ENCODE data around the gene KIRREL3. TPM values are rescaled to one million over a fixed set of nuclear protein-coding genes. Genes with fewer than 3 reads are reported as not detected.

KIRREL3 gene
- polyA plus RNA-seq, 1 donor: 2.1 TPM

DNA sequence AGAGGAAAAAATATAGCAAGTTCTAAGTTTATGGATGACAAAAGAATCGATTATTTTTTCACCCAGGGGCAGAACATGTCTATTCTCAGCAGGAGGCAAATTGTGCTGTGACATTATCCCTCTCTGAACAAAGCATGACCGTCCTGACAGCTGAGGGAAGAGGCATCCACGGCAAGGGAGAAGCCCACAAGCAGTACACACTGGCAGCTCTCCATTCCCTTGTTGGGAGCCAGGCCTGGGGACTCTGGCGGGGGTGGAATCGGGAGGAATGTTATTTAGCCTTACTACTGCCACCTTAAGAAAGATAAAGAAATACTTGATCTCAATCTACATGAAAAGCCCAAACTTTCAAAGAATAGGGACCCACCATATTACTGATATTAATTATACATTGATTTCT, 3.4 kb downstream of the KIRREL3 start:
- DNase-seq: no peak

DNA sequence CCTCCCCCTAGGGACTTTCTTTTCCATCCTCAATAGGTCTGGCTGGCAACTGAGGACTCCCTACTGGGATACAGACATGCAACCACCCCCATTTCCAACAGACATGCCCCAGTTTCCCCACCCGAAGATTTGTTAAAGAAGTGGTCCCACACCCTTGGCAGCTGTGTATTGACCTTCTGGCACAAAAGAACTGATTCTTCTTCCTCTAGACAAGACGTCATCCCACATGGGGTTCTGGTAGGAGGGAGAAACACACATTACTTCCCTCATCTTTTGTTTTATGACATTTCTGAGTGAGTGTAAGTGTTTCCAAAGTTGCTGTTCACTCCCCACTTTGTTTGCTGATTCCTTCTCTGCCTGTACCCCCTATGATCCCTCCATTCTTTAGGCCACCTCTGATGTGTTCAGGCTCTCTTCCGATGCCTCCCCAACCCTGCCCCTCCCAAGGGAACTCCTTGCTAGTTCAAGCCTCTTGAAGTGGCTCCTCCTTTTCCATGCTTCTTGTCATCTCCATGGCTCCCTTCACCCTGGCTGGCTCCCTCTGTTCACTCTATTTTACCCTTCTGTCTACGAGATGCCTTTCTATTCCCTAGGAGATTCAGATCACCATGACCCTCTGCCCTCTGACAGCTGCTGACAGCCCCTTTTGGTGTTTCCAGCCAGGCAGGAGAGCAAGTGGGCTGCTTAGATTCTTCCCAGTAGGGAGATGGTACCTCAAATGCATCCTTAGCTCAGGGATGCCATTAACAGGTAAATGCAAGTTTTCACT, 4.3 kb downstream of the KIRREL3 start:
- no peak for DNase-seq

- no peak for DNase-seq
Observed at GRCh38 chr11:126993599-126993998, 7.0 kb downstream of the KIRREL3 start.

DNA sequence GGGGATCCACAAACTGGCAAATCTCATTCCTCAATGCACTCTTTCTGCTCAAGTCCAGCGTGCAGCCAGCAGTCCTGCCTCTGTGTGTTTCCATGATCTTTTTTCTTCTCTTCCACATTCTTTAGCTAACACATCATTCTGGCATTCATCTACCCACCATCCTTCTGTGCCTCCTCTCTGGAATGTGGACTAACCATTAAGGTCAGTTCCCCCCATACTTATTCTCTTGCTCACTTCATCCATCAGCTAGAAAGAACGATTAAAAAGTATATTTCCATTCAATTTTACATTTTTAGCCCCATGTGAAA, 7.8 kb downstream of the KIRREL3 start:
- DNase-seq: no peak

DNA sequence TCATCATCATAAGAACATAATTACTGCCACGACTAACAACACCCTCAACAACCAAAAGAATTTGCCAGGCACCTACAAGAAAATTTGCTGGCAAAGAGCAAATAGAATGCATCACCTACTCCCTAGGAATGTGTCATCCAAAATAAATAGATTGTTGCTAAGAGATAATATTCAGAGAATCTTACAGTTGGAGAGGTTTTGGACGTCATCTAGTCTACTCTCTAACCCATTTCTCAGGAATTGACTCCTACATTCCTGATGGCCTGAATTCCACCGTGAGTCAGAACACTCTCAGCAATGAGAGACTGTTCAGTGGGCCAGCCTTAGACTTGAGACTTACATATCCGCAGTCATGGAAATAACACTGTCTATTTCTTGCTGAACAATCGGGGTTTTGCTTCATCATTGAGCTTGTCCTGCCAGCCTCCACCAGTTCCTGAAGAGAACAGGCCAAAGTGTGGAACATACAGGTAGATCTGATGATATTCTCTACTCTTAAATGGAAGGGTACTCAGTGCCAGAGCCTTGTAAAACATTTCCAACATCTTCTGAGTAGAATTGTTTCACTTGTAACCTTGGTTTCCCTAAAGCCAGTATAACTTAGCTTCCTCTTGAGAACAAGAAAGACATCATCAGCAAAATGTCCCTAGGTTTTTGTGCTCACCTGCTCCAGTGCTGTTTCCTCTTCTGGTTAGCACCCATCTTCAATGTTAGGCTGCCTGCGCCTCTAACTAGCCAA, 8.3 kb downstream of the KIRREL3 start:
- no peak for DNase-seq

GRCh38 chr11:126991596-126991995, 9.0 kb downstream of the KIRREL3 start:
- no peak for DNase-seq

GRCh38 chr11:126990716-126991480, 9.7 kb downstream of the KIRREL3 start:
- no peak for DNase-seq

DNA sequence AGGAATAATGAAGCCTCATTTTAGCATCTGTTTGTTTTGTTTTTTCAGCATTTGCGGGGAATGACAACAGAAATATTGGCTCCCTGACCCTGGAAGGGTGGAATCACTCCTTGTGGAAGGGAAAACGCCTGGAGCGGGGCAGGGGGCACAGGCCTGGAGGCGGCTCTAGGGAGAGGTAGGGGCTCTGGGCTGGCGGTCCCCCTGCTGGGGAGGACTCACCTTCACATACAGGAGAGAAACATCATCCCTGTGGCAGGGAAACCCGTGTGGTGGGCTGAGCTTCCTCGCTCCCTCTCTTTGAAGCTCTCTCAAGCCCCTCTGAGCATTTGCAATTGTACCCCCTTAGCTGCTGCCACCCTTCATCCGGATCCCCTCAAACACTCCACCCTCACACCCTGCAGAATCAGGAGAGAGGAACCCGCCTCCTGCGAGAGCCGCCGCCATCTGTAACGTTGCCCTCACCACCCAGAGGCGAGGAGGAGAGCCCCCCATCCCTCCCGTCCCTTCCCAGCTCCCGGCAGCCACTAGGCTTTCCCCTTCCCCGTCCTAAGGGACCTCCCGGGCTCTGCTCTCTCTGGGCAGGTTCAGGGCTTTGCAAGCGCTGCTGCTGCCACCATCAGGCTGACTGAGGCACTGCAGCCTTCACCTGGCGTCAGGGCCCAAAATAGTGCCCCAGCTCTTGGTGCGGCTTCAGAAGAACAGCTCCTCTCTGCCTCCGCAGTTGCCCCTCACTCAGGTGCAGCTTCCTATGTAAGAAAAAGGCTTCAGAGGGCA, 10.4 kb downstream of the KIRREL3 start:
- peak; percentile 74 for DNase-seq

DNA sequence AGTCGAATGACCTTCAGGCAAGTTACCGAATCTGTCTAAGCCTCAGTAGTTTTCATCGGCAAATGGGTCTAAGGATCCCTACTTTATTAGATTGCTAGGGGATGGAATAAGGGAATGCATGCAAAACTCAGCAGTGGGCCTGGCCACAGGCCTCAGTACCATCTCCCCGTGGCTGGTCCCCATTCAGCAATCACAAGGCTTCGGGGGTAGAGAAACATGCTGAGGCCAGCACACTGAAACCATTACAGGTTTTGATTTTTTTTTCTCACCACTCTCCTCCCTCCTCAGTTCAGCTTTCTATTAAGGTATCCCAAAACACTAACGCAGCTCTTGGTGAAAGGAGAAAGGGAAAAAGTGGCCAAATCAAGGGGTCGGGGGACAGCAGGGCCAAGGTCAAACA, 11.9 kb downstream of the KIRREL3 start:
- no peak for DNase-seq

DNA sequence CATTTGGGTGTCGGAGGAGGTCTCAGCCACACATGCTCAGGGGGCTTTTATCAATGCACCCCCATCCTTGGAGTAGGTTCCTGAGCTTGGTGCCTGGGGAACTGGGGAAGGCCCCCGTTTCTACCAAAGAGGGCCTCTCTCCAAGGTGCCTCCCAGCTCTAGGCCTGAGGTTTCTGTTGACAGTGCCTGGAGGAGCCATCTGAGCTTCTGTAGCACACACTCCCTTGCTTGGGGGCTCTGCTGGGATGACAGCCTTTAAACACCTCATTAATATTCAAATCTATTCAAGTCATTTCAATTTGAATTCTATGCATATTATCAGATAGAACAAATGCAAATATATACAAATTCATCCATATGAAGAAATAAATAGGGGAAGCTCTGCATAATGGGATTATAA, 18.9 kb downstream of the KIRREL3 start:
- DNase-seq: no peak

GRCh38 chr11:126978911-126979310, 21.7 kb downstream of the KIRREL3 start:
- DNase-seq: no peak

GRCh38 chr11:126978165-126978564, 22.4 kb downstream of the KIRREL3 start:
- DNase-seq: no peak

DNA sequence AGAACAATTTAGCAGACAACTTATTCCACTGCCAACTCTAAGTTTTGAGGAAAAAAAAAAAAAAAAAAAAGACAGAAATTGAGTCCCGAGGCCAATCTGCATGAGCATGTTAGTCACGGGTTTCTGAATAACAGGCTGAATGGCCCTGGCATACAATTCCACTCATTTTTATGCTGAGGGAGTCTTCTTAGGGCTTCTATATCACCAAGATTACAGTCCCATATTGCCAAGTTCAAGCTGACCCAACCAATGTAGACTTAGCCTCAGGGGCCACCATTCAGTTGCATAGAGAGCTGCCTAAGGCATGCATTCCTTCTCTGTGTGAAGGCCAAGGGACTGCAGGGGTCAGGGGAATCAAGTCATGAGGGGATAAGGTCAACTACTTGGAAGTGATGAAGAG, 27.5 kb downstream of the KIRREL3 start:
- DNase-seq: no peak

GRCh38 chr11:126971305-126971704, 29.3 kb downstream of the KIRREL3 start:
- DNase-seq: no peak

GRCh38 chr11:126969865-126970479, 30.6 kb downstream of the KIRREL3 start:
- DNase-seq: no peak

- no peak for DNase-seq
Observed at GRCh38 chr11:126968915-126969314, 31.7 kb downstream of the KIRREL3 start.

GRCh38 chr11:126965331-126965730, 35.2 kb downstream of the KIRREL3 start:
- no peak for DNase-seq

DNA sequence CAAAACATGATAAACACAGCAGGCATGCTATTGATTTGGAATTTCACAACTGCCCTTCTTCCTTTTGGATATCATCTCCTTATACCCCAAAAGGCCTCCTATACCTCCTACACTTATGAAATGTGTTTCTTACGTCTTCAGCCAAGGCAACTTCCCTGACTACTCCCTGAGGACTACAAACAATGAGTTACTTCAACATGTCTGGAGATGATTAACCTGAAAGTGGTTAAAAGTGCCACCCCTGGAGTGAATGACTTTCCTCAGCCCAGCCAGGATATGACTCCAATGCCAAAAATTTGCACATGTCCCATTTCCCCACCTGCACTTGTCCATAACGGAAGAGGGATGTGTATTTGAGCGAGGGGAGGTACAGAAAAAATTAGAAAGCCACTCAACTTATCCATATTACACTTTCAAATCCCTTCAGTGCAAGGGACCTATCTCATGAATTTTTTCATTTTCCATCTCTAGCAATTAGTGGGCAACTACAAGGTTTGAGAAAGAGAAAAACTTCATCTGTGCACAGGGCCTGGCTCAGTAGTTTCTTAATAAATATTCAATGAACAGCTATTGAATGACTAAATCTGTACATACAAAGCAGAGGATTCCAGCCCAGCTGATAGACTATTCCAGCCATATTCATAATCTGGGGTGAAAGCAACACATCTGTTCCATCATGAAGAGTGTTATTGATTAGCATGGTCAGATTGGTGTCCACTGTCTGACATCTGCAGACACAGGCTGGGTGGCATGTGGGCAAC, 36.8 kb downstream of the KIRREL3 start:
- no peak for DNase-seq

DNA sequence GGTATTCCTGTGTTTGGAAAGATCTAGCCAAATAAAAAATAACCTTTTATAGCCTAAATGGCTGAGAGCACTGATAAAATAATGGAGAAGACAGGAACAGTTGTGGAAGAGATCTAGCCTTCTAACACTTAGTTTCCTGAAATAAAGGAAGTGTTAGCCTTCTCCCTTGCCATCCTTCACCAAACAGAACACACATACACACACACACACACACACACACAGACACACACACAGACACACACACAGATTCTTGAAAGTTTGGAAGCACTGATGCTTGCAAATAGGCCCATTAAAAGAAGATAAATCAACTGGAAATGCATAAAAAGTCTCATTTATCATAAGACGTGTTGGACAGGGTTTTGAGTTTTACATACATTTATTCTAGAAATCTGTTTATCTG, 37.5 kb downstream of the KIRREL3 start:
- no peak for DNase-seq

DNA sequence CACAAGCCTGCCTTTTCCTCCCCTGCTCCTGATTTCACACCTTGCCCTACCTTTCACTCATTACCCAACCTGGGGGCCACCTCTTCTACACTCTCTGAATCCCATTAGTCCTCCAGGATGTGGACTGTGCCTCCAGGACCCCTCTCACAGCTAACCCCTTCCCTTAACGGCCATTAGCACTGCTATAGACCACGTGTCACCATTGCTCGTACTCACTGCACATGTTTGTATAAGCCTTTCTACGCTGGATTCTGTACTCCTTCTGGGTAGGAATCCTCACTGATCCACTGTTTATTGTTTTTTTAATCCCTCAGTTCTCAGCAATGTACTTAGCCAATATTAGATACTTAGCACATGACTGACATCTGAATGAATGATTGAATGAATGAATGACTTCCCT, 40.9 kb downstream of the KIRREL3 start:
- no peak for DNase-seq

GRCh38 chr11:126956635-126957034, 43.9 kb downstream of the KIRREL3 start:
- DNase-seq: no peak

All from left kidney (tissue), 2 donors.